IMR-90 (cell line): ENCODE results near the gene CCR3. TPM values are rescaled to one million over a fixed set of nuclear protein-coding genes. Genes with fewer than 3 reads are reported as not detected.

Source experiments
- ATAC-seq: fragments of 200-7000 bp; cut with Tn5 transposase; 2 replicates; pipeline ENCODE4 v1.9.1; 2020; ENCODE audit warnings: low read depth, mild to moderate bottlenecking, moderate library complexity
- BruUV-seq: library from RNA; stranded (reverse); fragments of 400-500 nt; replicated peaks from 2 replicates; lab custom pipeline; 2021; lab: Mats Ljungman, UMichigan
- CTCF ChIA-PET: fragments of 300-600 bp; formaldehyde crosslinking; extraction: SDS; loops from one replicate; lab custom pipeline; 2021; ENCODE audit warnings: antibody characterized with exemption; lab: Yijun Ruan, JAX
- POLR2A ChIA-PET: fragments of 300-600 bp; sonication (Branson Sonifier 250); formaldehyde crosslinking; loops from one replicate; lab custom pipeline; 2022; ENCODE audit warnings: antibody characterized with exemption; ENCODE audit not compliant: unreplicated experiment; lab: Charles Lee
- DNase-seq: peaks from one replicate; pipeline ENCODE4 v3.0.0; 2013
- H2AFZ ChIP-seq: replicated peaks from 2 replicates; pipeline ENCODE3; 2013; ENCODE audit warnings: low read length, mild to moderate bottlenecking; ENCODE audit not compliant: poor library complexity
- H2AK5ac ChIP-seq: 2 replicates; pipeline ENCODE4 v1.6.1; 2013; ENCODE audit warnings: low read depth, low read length, inconsistent platforms
- H2AK9ac ChIP-seq: replicated peaks from 2 replicates; pipeline ENCODE3; 2013; ENCODE audit warnings: mild to moderate bottlenecking, low read depth, low read length, moderate library complexity; ENCODE audit not compliant: poor library complexity
- H2BK120ac ChIP-seq: 2 replicates; pipeline ENCODE4 v1.6.1; 2013; ENCODE audit warnings: low read depth, low read length, inconsistent platforms
- H2BK15ac ChIP-seq: 3 replicates; pipeline ENCODE4 v1.6.1; 2013; ENCODE audit warnings: low read depth, low read length, inconsistent platforms
- H2BK20ac ChIP-seq: 2 replicates; pipeline ENCODE4 v1.6.1; 2013; ENCODE audit warnings: low read depth, mild to moderate bottlenecking, inconsistent platforms, low read length, moderate library complexity
- H2BK5ac ChIP-seq: 2 replicates; pipeline ENCODE4 v1.6.1; 2013; ENCODE audit warnings: mild to moderate bottlenecking, low read depth, low read length, inconsistent platforms; ENCODE audit not compliant: poor library complexity, severe bottlenecking
- H3K14ac ChIP-seq: replicated peaks from 2 replicates; pipeline ENCODE4 v1.6.1; 2013; ENCODE audit warnings: low read depth, low read length, inconsistent platforms
- H3K18ac ChIP-seq: 2 replicates; pipeline ENCODE4 v1.6.1; 2013; ENCODE audit warnings: low read depth, low read length, control low read depth
- H3K23ac ChIP-seq: 2 replicates; pipeline ENCODE4 v1.6.1; 2013; ENCODE audit warnings: low read depth, low read length, inconsistent platforms
- H3K27ac ChIP-seq: 2 replicates; pipeline ENCODE4 v1.5.1; 2013; ENCODE audit warnings: mild to moderate bottlenecking, control low read depth, low read length; ENCODE audit not compliant: insufficient read depth
- H3K27me3 ChIP-seq: 2 replicates; pipeline ENCODE4 v1.6.1; 2013; ENCODE audit warnings: low read length; ENCODE audit not compliant: control insufficient read depth, insufficient read depth
- H3K36me3 ChIP-seq: 2 replicates; pipeline ENCODE4 v1.6.1; 2013; ENCODE audit warnings: low read length, mixed read lengths; ENCODE audit not compliant: control insufficient read depth, insufficient read depth
- H3K4ac ChIP-seq: 2 replicates; pipeline ENCODE4 v1.6.1; 2013; ENCODE audit warnings: low read depth, low read length, inconsistent platforms
- H3K4me1 ChIP-seq: 2 replicates; pipeline ENCODE4 v1.6.1; 2013; ENCODE audit warnings: low read length, mixed read lengths; ENCODE audit not compliant: control insufficient read depth, insufficient read depth
- H3K4me2 ChIP-seq: 2 replicates; pipeline ENCODE4 v1.6.1; 2013; ENCODE audit warnings: low read depth, mild to moderate bottlenecking, control low read depth, low read length, moderate library complexity
- H3K4me3 ChIP-seq: 2 replicates; pipeline ENCODE4 v1.5.1; 2013; ENCODE audit warnings: low read depth, mild to moderate bottlenecking, control low read depth, low read length, moderate library complexity; ENCODE audit not compliant: insufficient read depth
- H3K56ac ChIP-seq: 2 replicates; pipeline ENCODE4 v1.6.1; 2013; ENCODE audit warnings: low read length, inconsistent platforms; ENCODE audit not compliant: insufficient read depth; ENCODE audit errors: extremely low read depth
- H3K79me1 ChIP-seq, 2 experiments: 2 replicates each; pipeline ENCODE4 v1.6.1; 2013; ENCODE audit warnings: low read length in 2 of 2, inconsistent platforms in 1 of 2, low read depth in 1 of 2
- H3K9ac ChIP-seq: 2 replicates; pipeline ENCODE4 v1.6.1; 2013; ENCODE audit warnings: low read depth, low read length, control low read depth
- H3K9me1 ChIP-seq: 2 replicates; pipeline ENCODE4 v1.6.1; 2013; ENCODE audit warnings: low read length, inconsistent platforms; ENCODE audit not compliant: insufficient read depth
- H3K9me3 ChIP-seq: 2 replicates; pipeline ENCODE4 v1.6.1; 2013; ENCODE audit warnings: low read length; ENCODE audit not compliant: control insufficient read depth, insufficient read depth
- H4K20me1 ChIP-seq: 2 replicates; pipeline ENCODE4 v1.6.1; 2013; ENCODE audit warnings: low read length, inconsistent platforms; ENCODE audit not compliant: insufficient read depth
- H4K5ac ChIP-seq: 2 replicates; pipeline ENCODE4 v1.6.1; 2013; ENCODE audit warnings: mild to moderate bottlenecking, low read depth, low read length, control low read depth
- H4K8ac ChIP-seq, 2 experiments: 2 replicates each; pipeline ENCODE4 v1.6.1; 2013; ENCODE audit warnings: low read depth in 2 of 2, low read length in 2 of 2, control low read depth in 1 of 2, inconsistent platforms in 1 of 2
- H4K91ac ChIP-seq: 2 replicates; pipeline ENCODE4 v1.6.1; 2013; ENCODE audit warnings: low read depth, low read length, inconsistent platforms; ENCODE audit not compliant: insufficient read depth
- CEBPB ChIP-seq: IDR thresholded peaks from 2 replicates; pipeline ENCODE4 v1.6.1; 2012; ENCODE audit warnings: low read depth, low read length, improper control_type of control experiment
- CHD1 ChIP-seq: IDR thresholded peaks from 2 replicates; pipeline ENCODE4 v1.6.1; 2012; ENCODE audit warnings: low read depth, low read length, improper control_type of control experiment
- FOS ChIP-seq: fragments of 150-350 bp; IDR thresholded peaks from 2 replicates; pipeline ENCODE4 v1.6.1; 2016; ENCODE audit warnings: low read depth, low read length
- MAFK ChIP-seq: IDR thresholded peaks from 2 replicates; pipeline ENCODE4 v1.6.1; 2012; ENCODE audit warnings: low read depth, low read length, improper control_type of control experiment
- RCOR1 ChIP-seq: IDR thresholded peaks from 2 replicates; pipeline ENCODE4 v1.6.1; 2012; ENCODE audit warnings: mild to moderate bottlenecking, low read length, improper control_type of control experiment; ENCODE audit not compliant: insufficient replicate concordance
- RFX5 ChIP-seq: IDR thresholded peaks from 2 replicates; pipeline ENCODE4 v1.8.0; 2012; ENCODE audit warnings: low read depth, mild to moderate bottlenecking, low read length, moderate library complexity
- WGBS, 2 experiments: methylation state at CpG; one replicate each; pipeline versions ENCODE4 v1.1.5 to v1.1.7; 2013; ENCODE audit warnings: missing lambda C conversion rate in 2 of 2; ENCODE audit not compliant: insufficient read length in 1 of 2; ENCODE audit errors: extremely low coverage in 2 of 2; 5-methylcytosine and 5-hydroxymethylcytosine counted together
- dilution Hi-C: fragments of 300-500 bp; cut with HindIII; formaldehyde crosslinking; loops from one replicate; pipeline ENCODE4 v1.14.3; 2018; ENCODE audit warnings: low sequenced_read_pairs; ENCODE audit not compliant: unreplicated experiment
- in situ Hi-C: fragments of 300-500 bp; cut with MboI; formaldehyde crosslinking; loops from 3 replicates; pipeline ENCODE4 v1.14.3; 2019; ENCODE audit warnings: low sequenced_read_pairs, inconsistent platforms, mixed read lengths
- intact Hi-C: fragments of 100-400 bp; cut with micrococcal nuclease; formaldehyde crosslinking; loops from 2 replicates; pipeline ENCODE4 v1.10.0; 2022
- polyA plus RNA-seq, 3 experiments: library from polyadenylated mRNA; depleted of rRNA; stranded (reverse); fragments of >200 nt; gene quantifications; 2 replicates each; pipeline ENCODE4 v1.2.3, GENCODE V29; 2012; ENCODE audit warnings: low replicate concordance in 1 of 3
- total RNA-seq: library from RNA; depleted of rRNA; stranded (reverse); fragments of >200 nt; gene quantifications from 2 replicates; pipeline ENCODE4 v1.2.3, GENCODE V29; 2012
- TF ChIP-seq, protein P1 (sequence below): fragments of 150-350 bp; IDR thresholded peaks from 2 replicates; pipeline ENCODE4 v1.6.1; 2016; ENCODE audit warnings: low read depth, mild to moderate bottlenecking, low read length, moderate library complexity, borderline replicate concordance
- TF ChIP-seq, protein P2 (sequence below): conservative IDR thresholded peaks from 2 replicates; pipeline ENCODE4 v1.5.1; 2012; ENCODE audit warnings: mild to moderate bottlenecking, low read depth, low read length, improper control_type of control experiment

CCR3 gene
- total and polyA plus RNA-seq, 2 of the 4 experiments (the other 2 are of a cell fraction) = not detected

- no peak for TF ChIP-seq CHD1
- peak; percentile 29; the same call in 1 of the 2 replicates for TF ChIP-seq CEBPB
Measured at GRCh38 chr3:46228260-46229242, 13.7 kb upstream of the CCR3 start (continued).

- Histone ChIP-seq H2BK5ac (no peak overlapping the region), H3K4me1 (no peaks in the 10 kb centered on the region), H3K4me3 (no peak overlapping the region), H3K27me3 (peaks cover 23% of the 10 kb centered on the region), H2AFZ (no peak overlapping the region), H4K5ac (no peak overlapping the region), H4K20me1 (no peaks in the 10 kb centered on the region), H3K18ac (no peak overlapping the region), H3K4me2 (no peak overlapping the region), H3K56ac (no peak overlapping the region), H3K23ac (no peak overlapping the region), H2AK9ac (no peak overlapping the region), H3K79me1 (no peaks in the 10 kb centered on the region), H3K9ac (no peak overlapping the region), H2AK5ac (no peak overlapping the region), H3K36me3 (no peaks in the 10 kb centered on the region), H2BK20ac (no peak overlapping the region), H3K4ac (no peak overlapping the region), H2BK120ac (no peak overlapping the region), H4K8ac (no peak overlapping the region), H2BK15ac (no peak overlapping the region), H4K91ac (no peak overlapping the region), H3K9me1 (no peaks in the 10 kb centered on the region), H3K27ac (no peak overlapping the region), H3K9me3 (no peaks in the 10 kb centered on the region), H3K14ac (no peak overlapping the region)
- dilution Hi-C loops = no loop called here
- ChIA-PET POLR2A (no interaction called here), CTCF (no interaction called here)
- DNase-seq (no peak), ATAC-seq (no peak)
- no CpG with 5 or more reads among the region's 5 CpGs for WGBS, 2 experiments
- intact Hi-C loops = no loop called here
- TF ChIP-seq, protein P1, sequence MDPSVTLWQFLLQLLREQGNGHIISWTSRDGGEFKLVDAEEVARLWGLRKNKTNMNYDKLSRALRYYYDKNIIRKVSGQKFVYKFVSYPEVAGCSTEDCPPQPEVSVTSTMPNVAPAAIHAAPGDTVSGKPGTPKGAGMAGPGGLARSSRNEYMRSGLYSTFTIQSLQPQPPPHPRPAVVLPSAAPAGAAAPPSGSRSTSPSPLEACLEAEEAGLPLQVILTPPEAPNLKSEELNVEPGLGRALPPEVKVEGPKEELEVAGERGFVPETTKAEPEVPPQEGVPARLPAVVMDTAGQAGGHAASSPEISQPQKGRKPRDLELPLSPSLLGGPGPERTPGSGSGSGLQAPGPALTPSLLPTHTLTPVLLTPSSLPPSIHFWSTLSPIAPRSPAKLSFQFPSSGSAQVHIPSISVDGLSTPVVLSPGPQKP = no peak
- TF ChIP-seq RFX5 (no peak), RCOR1 (no peak), FOS (no peak), MAFK (no peak)
- TF ChIP-seq, protein P2, sequence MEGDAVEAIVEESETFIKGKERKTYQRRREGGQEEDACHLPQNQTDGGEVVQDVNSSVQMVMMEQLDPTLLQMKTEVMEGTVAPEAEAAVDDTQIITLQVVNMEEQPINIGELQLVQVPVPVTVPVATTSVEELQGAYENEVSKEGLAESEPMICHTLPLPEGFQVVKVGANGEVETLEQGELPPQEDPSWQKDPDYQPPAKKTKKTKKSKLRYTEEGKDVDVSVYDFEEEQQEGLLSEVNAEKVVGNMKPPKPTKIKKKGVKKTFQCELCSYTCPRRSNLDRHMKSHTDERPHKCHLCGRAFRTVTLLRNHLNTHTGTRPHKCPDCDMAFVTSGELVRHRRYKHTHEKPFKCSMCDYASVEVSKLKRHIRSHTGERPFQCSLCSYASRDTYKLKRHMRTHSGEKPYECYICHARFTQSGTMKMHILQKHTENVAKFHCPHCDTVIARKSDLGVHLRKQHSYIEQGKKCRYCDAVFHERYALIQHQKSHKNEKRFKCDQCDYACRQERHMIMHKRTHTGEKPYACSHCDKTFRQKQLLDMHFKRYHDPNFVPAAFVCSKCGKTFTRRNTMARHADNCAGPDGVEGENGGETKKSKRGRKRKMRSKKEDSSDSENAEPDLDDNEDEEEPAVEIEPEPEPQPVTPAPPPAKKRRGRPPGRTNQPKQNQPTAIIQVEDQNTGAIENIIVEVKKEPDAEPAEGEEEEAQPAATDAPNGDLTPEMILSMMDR = no peak
- BruUV-seq = no TSS peak
- in situ Hi-C loops = no loop called here
Measured at GRCh38 chr3:46231323-46231722, 10.9 kb upstream of the CCR3 start.
